ENCODE results near the gene LTBP3.

- TF ChIP-seq POLR2AphosphoS5 (IDR thresholded peaks at IDR 0.05) (no peak), CTCF (IDR thresholded peaks at IDR 0.05) (no peak)
Measured at GRCh38 chr11:65563601-65564000, 5.4 kb upstream of the LTBP3 start.
